Measurements from ENCODE around the gene ITPKA. TPM values are rescaled to one million over a fixed set of nuclear protein-coding genes. Genes with fewer than 3 reads are reported as not detected.

The ITPKA gene
- polyA plus RNA-seq, 1 donor (not counting 4 experiments of a cell fraction or from before 2014, with no cell fraction given), result 0.12 TPM

DNA sequence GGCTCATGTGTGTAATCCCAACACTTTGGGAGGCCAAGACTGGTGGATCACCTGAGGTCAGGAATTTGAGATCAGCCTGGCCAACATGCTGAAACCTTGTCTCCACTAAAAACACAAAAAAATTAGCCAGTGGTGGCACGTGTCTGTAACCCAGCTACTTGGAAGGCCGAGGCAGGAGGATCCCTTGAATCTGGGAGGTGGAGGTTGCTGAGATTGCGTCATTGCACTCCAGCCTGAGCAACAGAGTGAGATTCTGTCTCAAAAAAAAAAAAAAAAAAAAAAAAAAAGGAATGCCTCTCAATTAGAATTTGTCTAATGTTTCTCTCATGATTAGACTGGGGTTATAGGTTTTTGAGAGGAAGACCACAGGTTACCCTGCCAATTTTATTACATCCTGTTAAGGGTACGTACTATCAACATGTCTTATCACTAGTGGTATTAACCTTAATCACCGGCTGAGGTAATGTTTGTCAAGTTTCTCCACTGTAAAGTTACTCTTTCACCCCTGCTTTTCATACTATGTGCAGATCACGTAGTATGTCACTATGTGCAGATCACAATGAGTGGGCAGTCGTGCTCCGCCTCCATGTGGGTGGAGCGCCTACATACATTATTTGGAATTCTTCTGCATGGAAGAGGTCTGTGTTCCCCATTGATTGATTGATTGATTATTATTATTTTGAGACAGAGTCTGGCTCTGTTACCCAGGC, 56.5 kb downstream of the ITPKA start:
- FAIRE-seq, result peak; percentile 29

More for the DNA sequence above, 56.5 kb downstream of the ITPKA start:
- Histone ChIP-seq H3K27me3 (ENCODE audit: control insufficient read depth, extremely low read depth, insufficient read depth, low read length) (no peaks in the 10 kb centered on the region), H3K4me1 (ENCODE audit: control insufficient read depth, extremely low read depth, insufficient read depth, low read length) (no peaks in the 10 kb centered on the region), H3K4me3 (ENCODE audit: control insufficient read depth in 2 of 3, extremely low read depth in 1 of 3, insufficient read depth in 2 of 3, low read depth in 1 of 3, low read length in 3 of 3) (no peak overlapping the region), H3K27ac (ENCODE audit: control insufficient read depth, insufficient read depth, low read length) (no peak overlapping the region), H3K9me1 (ENCODE audit: control insufficient read depth, extremely low read depth, insufficient read depth, low read length) (no peaks in the 10 kb centered on the region), H3K79me2 (ENCODE audit: control insufficient read depth, insufficient read depth, low read length) (no peaks in the 10 kb centered on the region), H3K4me2 (ENCODE audit: control insufficient read depth, extremely low read depth, insufficient read depth, low read depth, low read length) (no peak overlapping the region), H2AFZ (ENCODE audit: control insufficient read depth, low read length) (no peak overlapping the region), H3K9me3 (ENCODE audit: control insufficient read depth, low read depth, low read length) (no peaks in the 10 kb centered on the region), H3K36me3 (ENCODE audit: control insufficient read depth in 2 of 2, extremely low read depth in 1 of 2, insufficient read depth in 2 of 2, low read length in 2 of 2) (no peaks in the 10 kb centered on the region), H4K20me1 (ENCODE audit: control insufficient read depth, extremely low read depth, insufficient read depth, low read length) (no peaks in the 10 kb centered on the region), H3K9ac (ENCODE audit: control insufficient read depth, extremely low read depth, insufficient read depth, low read length) (no peak overlapping the region)
- no peak for TF ChIP-seq EZH2 (IDR thresholded peaks at IDR 0.05; ENCODE audit: low read length)
- TF ChIP-seq CTCF (optimal IDR thresholded peaks at IDR 0.05 in 1 of 3, IDR thresholded peaks at IDR 0.05 in 1 of 3, conservative IDR thresholded peaks at IDR 0.05 in 1 of 3; ENCODE audit: extremely low read depth in 1 of 3, insufficient read depth in 2 of 3, low read length in 3 of 3), result no peak
- DNase-seq (ENCODE audit: low read depth, low spot score), result no peak
- dilution Hi-C loops (cut with MboI; ENCODE audit: extremely low pct_ligation_motif_present, low sequenced_read_pairs), result no loop called here

Small RNAs within 50 kb of the gene (small RNA-seq; reads per million reads assigned to genes)
- gene RNU6-1169P (ENCODE audit: insufficient read length in 3 of 3, low read depth in 3 of 3, low replicate concordance in 1 of 3), result 0 reads per million in 3 experiments

Other genes starting within 250 kb of the ITPKA start
- 1.9 to 9.8 TPM (median 6.7 TPM) in 3 replicates for gene OIP5, start 161.3 kb upstream of the ITPKA start, polyA plus RNA-seq
- 8.4 to 39.5 TPM (median 38.4 TPM) in 3 replicates for gene NUSAP1, start 161.0 kb upstream of the ITPKA start, polyA plus RNA-seq
- 27.4 to 36.7 TPM (median 30.3 TPM) in 3 replicates for gene NDUFAF1, start 91.4 kb upstream of the ITPKA start, polyA plus RNA-seq
- gene RTF1, start 76.8 kb upstream of the ITPKA start, polyA plus RNA-seq, result 24.2 to 30.5 TPM (median 28.5 TPM) in 3 replicates
- not detected in 3 replicates for gene LTK, start 20.0 kb downstream of the ITPKA start, polyA plus RNA-seq
- 5.9 to 12.6 TPM (median 11.6 TPM) in 3 replicates for gene RPAP1, start 50.4 kb downstream of the ITPKA start, polyA plus RNA-seq
- 7.1 to 13.5 TPM (median 9.0 TPM) in 3 replicates for gene TYRO3, start 65.3 kb downstream of the ITPKA start, polyA plus RNA-seq
- gene MGA, start 166.5 kb downstream of the ITPKA start, polyA plus RNA-seq, result 4.3 to 6.3 TPM (median 5.4 TPM) in 3 replicates

Data from keratinocyte (primary cell).